Ascending aorta (tissue), 2 donors: ENCODE data around the gene TMCC2. TPM values are rescaled to one million over a fixed set of nuclear protein-coding genes. Genes with fewer than 3 reads are reported as not detected.
"Not testable (repeated sequence)": the region's sequence is repeated elsewhere in the genome, so short reads cannot be mapped to it uniquely, and the experiment has no call there.

Experiments used
- DNase-seq, 2 donors: peaks; one replicate each; pipeline ENCODE4 v3.0.0-alpha.2; 2019; ENCODE audit warnings: low spot score in 2 of 2
- H3K27ac ChIP-seq, 2 donors: fragments of 200-600 bp; sonication (generic); one replicate each; pipeline ENCODE4 v1.5.1; 2016 to 2017; ENCODE audit warnings: mild to moderate bottlenecking in 1 of 2
- H3K27me3 ChIP-seq: fragments of 200-600 bp; sonication (generic); one replicate; pipeline ENCODE4 v1.5.1; 2017
- H3K36me3 ChIP-seq, 2 donors: fragments of 200-600 bp; sonication (generic); one replicate each; pipeline ENCODE4 v1.5.1; 2016
- H3K4me1 ChIP-seq, 2 donors: fragments of 200-600 bp; sonication (generic); one replicate each; pipeline ENCODE4 v1.5.1; 2016 to 2017; ENCODE audit warnings: mild to moderate bottlenecking in 1 of 2
- H3K4me3 ChIP-seq, 2 donors: fragments of 200-600 bp; sonication (generic); one replicate each; pipeline ENCODE4 v1.5.1; 2016 to 2017; ENCODE audit warnings: mild to moderate bottlenecking in 1 of 2
- H3K9me3 ChIP-seq, 2 donors: fragments of 200-600 bp; sonication (generic); one replicate each; pipeline ENCODE4 v1.5.1; 2016
- CTCF ChIP-seq, 3 experiments: fragments of 200-600 bp in 2 of 3; fragments of 450-650 bp in 1 of 3; sonication (generic) in 2 of 3; IDR thresholded peaks; one replicate each; pipeline ENCODE4 v1.5.1; 2016 to 2019; ENCODE audit warnings: antibody characterized with exemption in 3 of 3, mild to moderate bottlenecking in 1 of 3, moderate library complexity in 1 of 3
- intact Hi-C: fragments of 100-400 bp; cut with DNase I; formaldehyde crosslinking; loops from one replicate; pipeline ENCODE4 v1.15.1; 2023
- total RNA-seq: library from RNA; depleted of rRNA; stranded (reverse); fragments of >200 nt; gene quantifications from one replicate; pipeline ENCODE4 v1.1.0, GENCODE V29; 2016

The TMCC2 gene
- total RNA-seq, 1 donor from 2014 or later, result 5.2 TPM

GRCh38 chr1:205296154-205296553, 68.4 kb downstream of the TMCC2 start:
- no peak for TF ChIP-seq CTCF (IDR thresholded peaks at IDR 0.05)
- H3K4me3 ChIP-seq, result no peak overlapping the region
- H3K36me3 ChIP-seq, result no peaks in the 10 kb centered on the region
- no peaks in the 10 kb centered on the region for H3K9me3 ChIP-seq
- H3K4me1 ChIP-seq, result peaks cover 0 to 9% of the 10 kb centered on the region in 2 donors
- H3K27ac ChIP-seq, result no peak overlapping the region
- no peak for DNase-seq
- intact Hi-C loops, result no loop called here
- no peaks in the 10 kb centered on the region for H3K27me3 ChIP-seq

DNA sequence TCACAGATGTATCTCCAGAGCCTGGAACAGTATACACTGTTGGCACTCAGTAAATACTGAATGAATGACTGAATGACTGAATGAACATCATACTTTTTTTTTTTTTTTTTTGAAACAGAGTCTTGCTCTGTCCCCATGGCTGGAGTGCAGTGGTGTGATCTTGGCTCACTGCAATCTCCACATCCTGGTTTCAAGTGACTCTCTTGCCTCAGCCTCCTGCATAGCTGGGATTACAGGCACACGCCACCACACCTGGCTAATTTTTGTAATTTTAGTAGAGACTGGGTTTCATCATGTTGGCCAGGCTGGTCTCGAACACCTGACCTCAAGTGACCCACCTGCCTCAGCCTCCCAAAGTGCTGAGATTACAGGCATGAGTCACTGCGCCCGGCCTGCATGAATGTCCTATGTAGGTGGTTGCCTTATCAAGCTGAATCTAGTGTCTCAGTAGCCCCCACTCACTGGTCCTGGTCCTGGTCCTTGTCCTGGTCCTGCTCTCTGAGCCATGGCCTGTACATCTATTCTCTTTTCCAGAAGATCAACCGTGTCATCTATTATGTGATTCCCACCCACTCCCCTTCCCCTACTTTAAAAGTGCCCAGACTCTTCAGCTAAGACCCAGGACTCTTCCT, 69.9 kb downstream of the TMCC2 start:
- peaks cover 0 to 14% of the 10 kb centered on the region in 2 donors for H3K4me1 ChIP-seq
- H3K36me3 ChIP-seq, H3K27ac ChIP-seq, DNase-seq, intact Hi-C loops, H3K27me3 ChIP-seq, H3K4me3 ChIP-seq, H3K9me3 ChIP-seq: not testable (repeated sequence)

DNA sequence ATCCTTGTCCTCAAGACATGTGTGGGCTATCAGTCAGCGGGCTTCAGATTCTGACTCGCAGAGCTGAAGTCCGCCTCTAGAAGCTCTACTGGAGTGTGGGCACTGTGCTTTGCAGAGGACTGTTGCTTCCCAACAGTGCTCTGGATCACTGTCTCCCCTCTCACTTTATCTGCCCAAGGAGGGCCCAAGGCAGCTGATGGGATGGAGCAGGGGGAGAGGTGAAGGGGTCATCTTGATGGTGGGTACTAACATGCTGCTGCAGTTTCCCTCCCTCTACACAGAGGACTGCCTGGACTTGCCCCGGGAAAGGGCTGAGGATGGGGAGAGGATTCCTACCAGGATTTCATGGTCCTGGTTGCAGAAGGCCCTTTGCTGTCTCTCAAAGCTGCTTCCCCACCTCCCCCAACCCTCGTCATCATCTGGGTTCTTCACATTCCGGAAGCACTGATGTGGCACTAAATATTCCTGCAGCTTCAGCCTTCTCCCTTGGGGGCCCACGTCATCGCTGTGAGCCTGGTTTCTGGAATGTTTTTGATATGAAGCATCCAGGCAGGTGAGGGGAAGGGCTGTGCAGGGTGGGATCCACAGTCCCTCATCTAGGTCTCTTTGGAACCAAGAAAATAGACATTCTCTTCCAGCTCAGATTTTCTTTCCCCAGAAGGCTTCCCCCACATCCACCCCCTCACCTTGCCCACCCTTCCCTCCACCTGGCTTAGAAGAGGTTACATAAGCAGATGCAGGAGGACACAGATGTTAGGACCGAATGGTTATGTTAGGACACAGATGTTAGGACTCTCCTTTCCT, 70.6 kb downstream of the TMCC2 start:
- peaks cover 0 to 14% of the 10 kb centered on the region in 2 donors for H3K4me1 ChIP-seq
- no peak overlapping the region for H3K4me3 ChIP-seq
- H3K9me3 ChIP-seq, result no peaks in the 10 kb centered on the region
- H3K36me3 ChIP-seq, result no peaks in the 10 kb centered on the region
- intact Hi-C loops, result no loop called here
- no peak overlapping the region for H3K27ac ChIP-seq
- DNase-seq, result no peak
- H3K27me3 ChIP-seq, result no peaks in the 10 kb centered on the region
- no peak for TF ChIP-seq CTCF (IDR thresholded peaks at IDR 0.05)

- H3K27ac ChIP-seq, result no peak overlapping the region
- no peaks in the 10 kb centered on the region for H3K27me3 ChIP-seq
- no peaks in the 10 kb centered on the region for H3K9me3 ChIP-seq
- no peak overlapping the region for H3K4me3 ChIP-seq
- peaks cover 0 to 6% of the 10 kb centered on the region in 2 donors for H3K4me1 ChIP-seq
- no peak for TF ChIP-seq CTCF (IDR thresholded peaks at IDR 0.05)
- H3K36me3 ChIP-seq, result no peaks in the 10 kb centered on the region
- intact Hi-C loops, result no loop called here
- DNase-seq, result no peak
These were observed 72.4 kb downstream of the TMCC2 start for GRCh38 chr1:205300149-205300548.

DNA sequence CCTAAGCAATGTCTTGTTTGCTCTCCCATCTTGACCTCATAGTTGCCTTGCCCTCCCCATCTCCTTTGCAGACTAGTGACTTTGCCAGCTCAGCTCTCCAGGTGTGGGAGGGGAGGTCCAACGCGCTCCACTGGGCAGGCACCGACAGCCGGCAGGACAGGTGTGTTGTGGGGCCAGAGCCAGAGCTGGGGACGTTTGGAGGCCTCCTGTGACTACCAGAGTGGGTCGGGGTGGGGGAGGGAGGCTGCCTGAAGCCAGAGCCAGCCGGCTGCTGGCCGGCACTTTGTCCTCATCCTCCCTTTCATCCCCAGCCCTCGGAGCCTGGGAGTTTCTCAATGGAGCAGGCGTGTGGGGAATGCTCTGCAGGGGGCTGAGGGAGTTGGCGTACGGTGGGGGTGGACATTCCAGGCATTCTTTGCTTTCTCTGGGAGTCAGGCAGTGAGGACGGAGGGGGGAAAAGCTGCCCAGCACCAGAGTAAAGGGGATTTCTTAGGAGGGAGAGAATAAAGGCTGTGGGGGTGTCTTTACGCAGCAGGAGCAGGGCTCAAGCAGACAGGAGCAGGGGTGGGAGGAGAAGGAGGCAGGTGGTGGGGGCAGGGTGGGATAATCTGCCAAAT, 73.6 kb downstream of the TMCC2 start:
- no peak for TF ChIP-seq CTCF (IDR thresholded peaks at IDR 0.05)
- H3K4me1 ChIP-seq, result peaks cover 0 to 6% of the 10 kb centered on the region in 2 donors

More for the DNA sequence above, 73.6 kb downstream of the TMCC2 start:
- Histone ChIP-seq H3K4me3 (no peak overlapping the region), H3K36me3 (no peaks in the 10 kb centered on the region), H3K9me3 (no peaks in the 10 kb centered on the region), H3K27ac (peak overlapping the region in 1 of 2 donors; percentile 10), H3K27me3 (no peaks in the 10 kb centered on the region)
- no peak for DNase-seq
- intact Hi-C loops, result no loop called here
